HCT116 (cell line): ENCODE data around the gene NDUFS2. TPM values are rescaled to one million over a fixed set of nuclear protein-coding genes. Genes with fewer than 3 reads are reported as not detected.

ENCODE experiments used
- ATAC-seq: fragments of 200-7000 bp; cut with Tn5 transposase; 2 replicates; pipeline ENCODE4 v1.9.1; 2020; ENCODE audit warnings: mild to moderate bottlenecking, moderate library complexity
- BruUV-seq: library from RNA; stranded (reverse); fragments of 400-500 nt; replicated peaks from 2 replicates; lab custom pipeline; 2021; lab: Mats Ljungman, UMichigan
- CTCF ChIA-PET: fragments of 300-600 bp; sonication (Branson Sonifier 250); formaldehyde crosslinking; loops from one replicate; lab custom pipeline; 2021; ENCODE audit warnings: antibody characterized with exemption; lab: Charles Lee
- POLR2A ChIA-PET: fragments of 300-600, 350-600 bp; sonication (Branson Sonifier 250); formaldehyde crosslinking; loops from one replicate; lab custom pipeline; 2021; ENCODE audit warnings: antibody characterized with exemption; lab: Charles Lee
- RAD21 ChIA-PET, 2 experiments: fragments of 300-600 bp; sonication (Branson Sonifier 250); formaldehyde crosslinking; loops; one replicate each; lab custom pipeline; 2023; ENCODE audit warnings: low total read pairs in 2 of 2; ENCODE audit not compliant: uncharacterized antibody in 2 of 2, unreplicated experiment in 2 of 2, low non-redundant PET in 1 of 2; lab: Charles Lee
- DNase-seq: peaks from one replicate; pipeline ENCODE4 v3.0.0-alpha.2; 2010; ENCODE audit warnings: low read depth, low spot score
- H2AFZ ChIP-seq: fragments of 200-600 bp; shearing (Covaris generic), sonication (generic); 2 replicates; pipeline ENCODE4 v1.6.1; 2017; ENCODE audit warnings: low read depth, mixed run types, mixed read lengths, antibody characterized with exemption, low read length; ENCODE audit not compliant: poor library complexity, severe bottlenecking
- H3K27ac ChIP-seq: 2 replicates; pipeline ENCODE4 v1.5.1; 2012; ENCODE audit warnings: low read depth, low read length
- H3K27me3 ChIP-seq: fragments of 200-600 bp; sonication (generic); 2 replicates; pipeline ENCODE4 v1.6.1; 2016; ENCODE audit warnings: mixed run types, low read length, mixed read lengths; ENCODE audit not compliant: insufficient read depth
- H3K36me3 ChIP-seq, 2 experiments: fragments of 200-500 bp in 1 of 2; fragments of 200-600 bp in 1 of 2; sonication (Bioruptor generic) in 1 of 2; sonication (generic) in 1 of 2; 2 replicates each; pipeline versions ENCODE4 v1.5.1 to v1.6.1; 2014 to 2016; ENCODE audit warnings: low read length in 2 of 2, inconsistent platforms in 1 of 2, mixed read lengths in 1 of 2, mixed run types in 1 of 2; ENCODE audit not compliant: insufficient read depth in 2 of 2, control insufficient read depth in 1 of 2
- H3K4me1 ChIP-seq, 2 experiments: fragments of 200-600 bp in 1 of 2; sonication (generic) in 1 of 2; 2 replicates each; pipeline versions ENCODE4 v1.5.1 to v1.6.1; 2012 to 2017; ENCODE audit warnings: low read length in 2 of 2, inconsistent platforms in 1 of 2, mild to moderate bottlenecking in 1 of 2, mixed read lengths in 1 of 2, mixed run types in 1 of 2, moderate library complexity in 1 of 2; ENCODE audit not compliant: insufficient read depth in 2 of 2, control insufficient read depth in 1 of 2
- H3K4me2 ChIP-seq: fragments of 200-600 bp; sonication (generic); 2 replicates; pipeline ENCODE4 v1.6.1; 2017; ENCODE audit warnings: mixed run types, low read length, mixed read lengths
- H3K4me3 ChIP-seq, 2 experiments: fragments of 200-600 bp in 1 of 2; sonication (generic) in 1 of 2; replicated peaks in 1 of 2; 2 replicates each; pipeline ENCODE4 v1.5.1; 2011 to 2016; ENCODE audit warnings: low read length in 2 of 2, control low read depth in 1 of 2, low read depth in 1 of 2, mild to moderate bottlenecking in 1 of 2, mixed read lengths in 1 of 2, mixed run types in 1 of 2
- H3K79me2 ChIP-seq: fragments of 200-600 bp; sonication (generic); 2 replicates; pipeline ENCODE4 v1.6.1; 2017; ENCODE audit warnings: mild to moderate bottlenecking, mixed run types, low read length, moderate library complexity, mixed read lengths; ENCODE audit not compliant: insufficient read depth
- H3K9ac ChIP-seq: fragments of 200-600 bp; sonication (generic); 2 replicates; pipeline ENCODE4 v1.6.1; 2016; ENCODE audit warnings: low read length, mixed read lengths
- H3K9me2 ChIP-seq: fragments of 200-600 bp; sonication (generic), shearing (Covaris generic); 2 replicates; pipeline ENCODE4 v1.6.1; 2017; ENCODE audit warnings: mixed run types, mild to moderate bottlenecking, moderate library complexity; ENCODE audit not compliant: insufficient read depth
- H3K9me3 ChIP-seq, 2 experiments: fragments of 200-500 bp in 1 of 2; fragments of 200-600 bp in 1 of 2; sonication (Bioruptor generic) in 1 of 2; sonication (generic) in 1 of 2; 2 replicates each; pipeline ENCODE4 v1.6.1; 2014 to 2017; ENCODE audit warnings: low read length in 2 of 2, mixed read lengths in 2 of 2, inconsistent platforms in 1 of 2, low read depth in 1 of 2, mild to moderate bottlenecking in 1 of 2, mixed run types in 1 of 2, moderate library complexity in 1 of 2; ENCODE audit not compliant: control insufficient read depth in 1 of 2, insufficient read depth in 1 of 2
- H4K20me1 ChIP-seq: fragments of 200-600 bp; sonication (generic), shearing (Covaris generic); 2 replicates; pipeline ENCODE4 v1.6.1; 2017; ENCODE audit warnings: mixed run types, mild to moderate bottlenecking, moderate library complexity; ENCODE audit not compliant: insufficient read depth
- CEBPB ChIP-seq: IDR thresholded peaks from 2 replicates; pipeline ENCODE4 v1.6.1; 2012; ENCODE audit warnings: low read depth
- EGR1 ChIP-seq: IDR thresholded peaks from 2 replicates; pipeline ENCODE4 v1.6.1; 2012; ENCODE audit warnings: low read depth
- ELF1 ChIP-seq: IDR thresholded peaks from 2 replicates; pipeline ENCODE4 v1.6.1; 2012; ENCODE audit warnings: low read depth, borderline replicate concordance
- EZH2 ChIP-seq: fragments of 200-600 bp; sonication (generic); IDR thresholded peaks from 2 replicates; pipeline ENCODE4 v1.6.1; 2017; ENCODE audit warnings: antibody characterized with exemption, mixed run types
- EZH2phosphoT487 ChIP-seq: fragments of 200-600 bp; IDR thresholded peaks from 2 replicates; pipeline ENCODE4 v1.6.1; 2018; ENCODE audit warnings: antibody characterized with exemption, borderline replicate concordance
- FOSL1 ChIP-seq: IDR thresholded peaks from 2 replicates; pipeline ENCODE4 v1.6.1; 2012; ENCODE audit warnings: low read depth
- JUND ChIP-seq: IDR thresholded peaks from 2 replicates; pipeline ENCODE4 v1.6.1; 2012
- POLR2AphosphoS5 ChIP-seq: IDR thresholded peaks from 2 replicates; pipeline ENCODE4 v1.6.1; 2011; ENCODE audit warnings: mild to moderate bottlenecking, low read depth, low read length, moderate library complexity
- RAD21 ChIP-seq: IDR thresholded peaks from 2 replicates; pipeline ENCODE4 v1.6.1; 2012; ENCODE audit warnings: low read depth, mild to moderate bottlenecking
- SP1 ChIP-seq: IDR thresholded peaks from 2 replicates; pipeline ENCODE4 v1.6.1; 2012; ENCODE audit warnings: low read depth
- TCF7L2 ChIP-seq: IDR thresholded peaks from 2 replicates; pipeline ENCODE4 v1.7.0; 2011; ENCODE audit warnings: borderline replicate concordance, inconsistent platforms; ENCODE audit not compliant: insufficient read depth, insufficient read length; ENCODE audit errors: extremely low read depth
- ZFX ChIP-seq: fragments of 450-650 bp; IDR thresholded peaks from 2 replicates; pipeline ENCODE4 v1.6.1; 2017
- ZNF274 ChIP-seq: fragments of 200-500 bp; sonication (Bioruptor generic); IDR thresholded peaks from 2 replicates; pipeline ENCODE4 v1.6.1; 2014; ENCODE audit warnings: mild to moderate bottlenecking, low read depth, low read length, inconsistent platforms
- intact Hi-C: fragments of 100-400 bp; cut with micrococcal nuclease; formaldehyde crosslinking; loops from 2 replicates; pipeline ENCODE4 v1.10.0; 2022
- total RNA-seq: library from RNA; stranded (reverse); gene quantifications from one replicate; pipeline ENCODE4 v1.2.1, GENCODE V29; 2021; ENCODE audit not compliant: unreplicated experiment
- TF ChIP-seq, protein P1 (sequence below): IDR thresholded peaks from 2 replicates; pipeline ENCODE4 v1.6.1; 2012
- TF ChIP-seq, protein P2 (sequence below): IDR thresholded peaks from 2 replicates; pipeline ENCODE4 v1.6.1; 2012; ENCODE audit warnings: low read depth
- TF ChIP-seq, protein P3 (sequence below): IDR thresholded peaks from 2 replicates; pipeline ENCODE4 v1.6.1; 2011; ENCODE audit warnings: mild to moderate bottlenecking, low read length, moderate library complexity; ENCODE audit not compliant: insufficient replicate concordance; ENCODE audit errors: extremely low read depth

Gene NDUFS2
- total RNA-seq, 1 experiment from 2014 or later, result 82.7 TPM

DNA sequence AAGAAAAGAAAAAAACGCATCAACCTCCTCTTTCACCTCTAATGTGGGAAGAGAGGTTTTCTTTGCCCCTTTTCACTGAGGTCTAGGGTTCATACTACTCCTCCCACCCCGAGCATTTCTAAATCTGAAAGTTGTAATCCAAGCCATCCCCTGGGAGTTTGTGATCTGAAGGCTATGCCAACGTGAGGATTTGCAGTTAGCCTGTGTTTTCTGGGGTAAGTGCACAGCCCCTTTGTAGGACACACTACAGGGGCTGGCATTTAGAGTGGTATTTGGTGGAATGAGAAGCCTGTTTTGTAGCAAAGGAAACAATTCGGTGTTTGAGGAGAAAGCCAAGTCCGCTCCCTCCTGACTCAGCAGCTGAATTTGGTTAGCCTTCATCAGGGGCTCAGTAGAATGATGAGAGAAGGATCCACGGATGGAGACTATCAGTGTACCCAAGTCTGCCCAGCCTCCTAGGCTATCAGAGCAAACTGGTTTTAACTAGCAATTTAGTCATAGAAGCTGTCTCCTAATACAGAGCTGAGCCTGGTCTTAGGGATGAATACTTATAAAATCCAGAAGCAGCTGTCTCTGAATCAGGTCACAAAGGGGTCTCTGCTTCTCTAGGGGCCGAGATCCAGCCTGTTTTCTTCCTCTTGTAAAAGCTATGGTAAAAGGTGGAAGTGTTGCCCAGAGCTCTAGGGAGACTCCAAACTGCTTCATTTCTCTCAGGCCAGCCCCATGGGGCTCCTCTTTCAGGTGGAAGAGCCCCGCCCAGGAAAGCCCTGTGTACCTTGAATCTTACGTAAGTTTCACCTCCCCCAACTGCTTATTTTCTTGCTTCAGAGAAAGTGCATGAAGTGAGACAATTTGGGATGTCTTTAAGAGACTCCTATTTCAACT is 58.5 kb downstream of the NDUFS2 start:
- ChIA-PET POLR2A (no interaction called here), RAD21 (interaction anchor here in 1 of 2 experiments (0.6 kb wide), 1 partner anchor 156 kb away, joined by 3 read pairs; no protein-coding TSS in a partner anchor), CTCF (interaction anchor here (1.5 kb wide), 1 partner anchor 35 kb away, joined by 3 read pairs; no protein-coding TSS in a partner anchor)
- no peak for TF ChIP-seq RAD21
- no peak for TF ChIP-seq ZFX
- no peak for TF ChIP-seq FOSL1
- no peak for TF ChIP-seq EGR1
- no peak for TF ChIP-seq ELF1
- no peak for TF ChIP-seq POLR2AphosphoS5
- no peak for TF ChIP-seq TCF7L2
- no peak for TF ChIP-seq JUND
- no peak for TF ChIP-seq EZH2phosphoT487
- TF ChIP-seq, protein P1, sequence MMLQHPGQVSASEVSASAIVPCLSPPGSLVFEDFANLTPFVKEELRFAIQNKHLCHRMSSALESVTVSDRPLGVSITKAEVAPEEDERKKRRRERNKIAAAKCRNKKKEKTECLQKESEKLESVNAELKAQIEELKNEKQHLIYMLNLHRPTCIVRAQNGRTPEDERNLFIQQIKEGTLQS, result no peak
- TF ChIP-seq, protein P2, sequence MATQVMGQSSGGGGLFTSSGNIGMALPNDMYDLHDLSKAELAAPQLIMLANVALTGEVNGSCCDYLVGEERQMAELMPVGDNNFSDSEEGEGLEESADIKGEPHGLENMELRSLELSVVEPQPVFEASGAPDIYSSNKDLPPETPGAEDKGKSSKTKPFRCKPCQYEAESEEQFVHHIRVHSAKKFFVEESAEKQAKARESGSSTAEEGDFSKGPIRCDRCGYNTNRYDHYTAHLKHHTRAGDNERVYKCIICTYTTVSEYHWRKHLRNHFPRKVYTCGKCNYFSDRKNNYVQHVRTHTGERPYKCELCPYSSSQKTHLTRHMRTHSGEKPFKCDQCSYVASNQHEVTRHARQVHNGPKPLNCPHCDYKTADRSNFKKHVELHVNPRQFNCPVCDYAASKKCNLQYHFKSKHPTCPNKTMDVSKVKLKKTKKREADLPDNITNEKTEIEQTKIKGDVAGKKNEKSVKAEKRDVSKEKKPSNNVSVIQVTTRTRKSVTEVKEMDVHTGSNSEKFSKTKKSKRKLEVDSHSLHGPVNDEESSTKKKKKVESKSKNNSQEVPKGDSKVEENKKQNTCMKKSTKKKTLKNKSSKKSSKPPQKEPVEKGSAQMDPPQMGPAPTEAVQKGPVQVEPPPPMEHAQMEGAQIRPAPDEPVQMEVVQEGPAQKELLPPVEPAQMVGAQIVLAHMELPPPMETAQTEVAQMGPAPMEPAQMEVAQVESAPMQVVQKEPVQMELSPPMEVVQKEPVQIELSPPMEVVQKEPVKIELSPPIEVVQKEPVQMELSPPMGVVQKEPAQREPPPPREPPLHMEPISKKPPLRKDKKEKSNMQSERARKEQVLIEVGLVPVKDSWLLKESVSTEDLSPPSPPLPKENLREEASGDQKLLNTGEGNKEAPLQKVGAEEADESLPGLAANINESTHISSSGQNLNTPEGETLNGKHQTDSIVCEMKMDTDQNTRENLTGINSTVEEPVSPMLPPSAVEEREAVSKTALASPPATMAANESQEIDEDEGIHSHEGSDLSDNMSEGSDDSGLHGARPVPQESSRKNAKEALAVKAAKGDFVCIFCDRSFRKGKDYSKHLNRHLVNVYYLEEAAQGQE, result no peak
- no peak for TF ChIP-seq ZNF274
- no peak for TF ChIP-seq SP1
- TF ChIP-seq, protein P3, sequence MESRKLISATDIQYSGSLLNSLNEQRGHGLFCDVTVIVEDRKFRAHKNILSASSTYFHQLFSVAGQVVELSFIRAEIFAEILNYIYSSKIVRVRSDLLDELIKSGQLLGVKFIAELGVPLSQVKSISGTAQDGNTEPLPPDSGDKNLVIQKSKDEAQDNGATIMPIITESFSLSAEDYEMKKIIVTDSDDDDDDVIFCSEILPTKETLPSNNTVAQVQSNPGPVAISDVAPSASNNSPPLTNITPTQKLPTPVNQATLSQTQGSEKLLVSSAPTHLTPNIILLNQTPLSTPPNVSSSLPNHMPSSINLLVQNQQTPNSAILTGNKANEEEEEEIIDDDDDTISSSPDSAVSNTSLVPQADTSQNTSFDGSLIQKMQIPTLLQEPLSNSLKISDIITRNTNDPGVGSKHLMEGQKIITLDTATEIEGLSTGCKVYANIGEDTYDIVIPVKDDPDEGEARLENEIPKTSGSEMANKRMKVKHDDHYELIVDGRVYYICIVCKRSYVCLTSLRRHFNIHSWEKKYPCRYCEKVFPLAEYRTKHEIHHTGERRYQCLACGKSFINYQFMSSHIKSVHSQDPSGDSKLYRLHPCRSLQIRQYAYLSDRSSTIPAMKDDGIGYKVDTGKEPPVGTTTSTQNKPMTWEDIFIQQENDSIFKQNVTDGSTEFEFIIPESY, result no peak
- no peak for TF ChIP-seq CEBPB
- TF ChIP-seq EZH2, result no peak
- H3K9me3 ChIP-seq, result peaks cover 0 to 10% of the 10 kb centered on the region in 2 experiments; a peak in 1 of 4 replicates
- H2AFZ ChIP-seq, result no peak overlapping the region
- H3K27ac ChIP-seq, result no peak overlapping the region
- no TSS peak for BruUV-seq
- H3K4me1 ChIP-seq, result no peaks in the 10 kb centered on the region
- H3K4me3 ChIP-seq, result no peak overlapping the region
- no peaks in the 10 kb centered on the region for H4K20me1 ChIP-seq
- no peaks in the 10 kb centered on the region for H3K36me3 ChIP-seq
- H3K27me3 ChIP-seq, result peaks cover 14% of the 10 kb centered on the region
- ATAC-seq (no peak), DNase-seq (no peak)
- H3K9ac ChIP-seq, result no peak overlapping the region
- H3K4me2 ChIP-seq, result no peak overlapping the region
- no peaks in the 10 kb centered on the region for H3K79me2 ChIP-seq
- H3K9me2 ChIP-seq, result no peaks in the 10 kb centered on the region
- intact Hi-C loops, result no loop called here
